Measurements from ENCODE around the gene FKBP2.

Gene FKBP2

DNA sequence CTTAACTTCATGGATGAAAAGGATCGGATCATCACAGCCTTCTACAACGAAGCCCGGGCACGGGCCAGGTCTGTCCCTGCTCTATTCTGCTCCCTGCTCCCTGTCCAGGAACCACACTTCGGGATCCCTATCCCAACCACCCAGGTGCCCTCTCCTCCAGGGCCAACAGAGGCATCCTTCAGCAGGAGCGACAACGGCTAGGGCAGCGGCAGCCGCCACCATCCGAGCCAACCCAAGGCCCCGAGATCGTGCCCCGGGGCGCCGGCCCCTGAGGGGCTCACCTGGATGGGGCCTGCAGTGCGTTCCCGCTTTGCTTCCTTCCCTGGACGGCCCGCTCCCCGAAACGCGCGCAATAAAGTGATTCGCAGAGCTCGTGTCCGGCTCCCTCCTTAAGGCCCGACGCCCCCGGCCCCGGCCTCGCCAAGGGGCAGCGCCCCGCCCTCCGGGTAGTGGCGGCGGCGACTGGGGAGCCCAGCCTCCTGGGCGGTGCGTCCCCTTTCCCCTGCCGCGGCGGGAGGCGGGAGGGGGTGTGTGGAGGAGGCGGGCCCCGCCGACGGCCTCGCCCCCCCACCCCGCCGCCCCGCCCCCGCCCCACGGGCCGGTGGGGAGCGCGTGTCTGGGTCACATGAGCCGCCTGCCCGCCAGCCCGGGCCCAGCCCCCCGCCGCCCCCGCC lies 6.8 kb upstream of the FKBP2 start, which contains the start of gene VEGFB:
Gene VEGFB (plus strand): TSS at position 672 of the 674 bp plus-strand sequence. CDS start 250 bp downstream, outside the sequence.
- Mint-ChIP-seq H3K27ac (peak within 1 kb of the TSS; percentile 62), H3K9me3 (no peaks in the 10 kb centered on the region), H3K36me3 (peaks cover 26% of the 10 kb centered on the region), H3K4me1 (peaks cover 63% of the 10 kb centered on the region), H3K4me3 (peak within 1 kb of the TSS; percentile 84), H3K27me3 (no peaks in the 10 kb centered on the region)
- DNase-seq: peak; percentile 82
- CTCF ChIA-PET: no interaction called here

DNA sequence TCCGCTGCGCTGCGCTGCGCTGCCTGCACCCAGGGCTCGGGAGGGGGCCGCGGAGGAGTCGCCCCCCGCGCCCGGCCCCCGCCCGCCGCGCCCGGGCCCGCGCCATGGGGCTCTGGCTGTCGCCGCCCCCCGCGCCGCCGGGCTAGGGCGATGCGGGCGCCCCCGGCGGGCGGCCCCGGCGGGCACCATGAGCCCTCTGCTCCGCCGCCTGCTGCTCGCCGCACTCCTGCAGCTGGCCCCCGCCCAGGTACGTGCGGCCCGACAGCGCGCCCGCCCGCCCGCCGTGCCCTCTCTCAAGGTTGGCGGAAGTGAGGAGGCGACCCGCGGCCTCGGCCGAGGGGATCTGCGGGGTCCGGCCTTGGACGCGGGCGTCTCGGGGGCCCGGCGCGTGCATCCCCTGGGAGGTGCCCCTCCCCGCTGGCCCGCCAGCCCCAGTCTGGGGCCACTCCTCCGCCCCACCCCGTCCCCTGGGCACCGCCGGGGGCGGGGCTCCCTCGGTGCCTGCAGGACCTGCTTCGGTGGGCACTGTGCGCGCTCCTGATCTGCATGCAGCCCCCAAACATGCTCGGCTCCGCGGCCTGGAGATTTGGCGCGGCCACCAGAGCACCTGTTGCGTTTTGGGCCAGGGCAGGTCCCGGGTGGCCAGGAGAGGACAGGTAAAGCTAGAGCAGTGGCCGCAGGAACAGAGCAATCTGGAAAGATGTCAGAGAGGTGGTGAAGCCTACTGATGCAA lies 6.1 kb upstream of the FKBP2 start:
- Mint-ChIP-seq H3K4me1 (peaks cover 59% of the 10 kb centered on the region), H3K36me3 (peaks cover 22% of the 10 kb centered on the region), H3K4me3 (peak overlapping the region; percentile 84), H3K27me3 (no peaks in the 10 kb centered on the region), H3K27ac (peak overlapping the region; percentile 62), H3K9me3 (no peaks in the 10 kb centered on the region)
- peak; percentile 72 for DNase-seq
- CTCF ChIA-PET: no interaction called here

DNA sequence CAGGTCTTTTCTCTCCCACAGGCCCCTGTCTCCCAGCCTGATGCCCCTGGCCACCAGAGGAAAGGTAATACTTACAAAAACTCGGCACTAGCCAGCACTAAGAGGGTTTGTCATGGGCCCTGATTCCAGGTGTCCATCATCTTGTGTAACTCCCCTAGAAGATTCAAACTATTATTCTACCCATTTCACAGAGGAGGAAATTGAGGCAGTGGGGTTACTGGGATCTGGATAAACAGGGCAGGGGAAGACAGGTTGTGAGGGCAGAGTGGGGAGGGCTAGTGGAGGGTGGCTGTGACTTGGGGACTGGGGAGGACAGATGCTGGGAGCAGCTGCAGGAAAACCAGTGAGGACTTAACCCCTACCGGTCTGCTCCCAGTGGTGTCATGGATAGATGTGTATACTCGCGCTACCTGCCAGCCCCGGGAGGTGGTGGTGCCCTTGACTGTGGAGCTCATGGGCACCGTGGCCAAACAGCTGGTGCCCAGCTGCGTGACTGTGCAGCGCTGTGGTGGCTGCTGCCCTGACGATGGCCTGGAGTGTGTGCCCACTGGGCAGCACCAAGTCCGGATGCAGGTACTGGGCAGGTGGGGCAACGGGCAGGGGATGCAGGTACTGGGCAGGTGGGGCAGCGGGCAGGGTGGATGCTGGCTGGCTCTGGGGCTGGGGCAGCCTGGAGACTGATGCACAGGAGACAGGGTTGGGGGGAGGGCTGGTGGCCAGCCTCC lies 5.3 kb upstream of the FKBP2 start:
- Mint-ChIP-seq H3K27me3 (no peaks in the 10 kb centered on the region), H3K36me3 (peaks cover 25% of the 10 kb centered on the region), H3K27ac (peak overlapping the region; percentile 62), H3K4me1 (peaks cover 63% of the 10 kb centered on the region), H3K9me3 (no peaks in the 10 kb centered on the region), H3K4me3 (peak overlapping the region; percentile 84)
- CTCF ChIA-PET: interaction anchor here (0.8 kb wide), 1 partner anchor 9 kb away, joined by 3 read pairs; the partner anchor contains the start of gene NUDT22
- DNase-seq: no peak

DNA sequence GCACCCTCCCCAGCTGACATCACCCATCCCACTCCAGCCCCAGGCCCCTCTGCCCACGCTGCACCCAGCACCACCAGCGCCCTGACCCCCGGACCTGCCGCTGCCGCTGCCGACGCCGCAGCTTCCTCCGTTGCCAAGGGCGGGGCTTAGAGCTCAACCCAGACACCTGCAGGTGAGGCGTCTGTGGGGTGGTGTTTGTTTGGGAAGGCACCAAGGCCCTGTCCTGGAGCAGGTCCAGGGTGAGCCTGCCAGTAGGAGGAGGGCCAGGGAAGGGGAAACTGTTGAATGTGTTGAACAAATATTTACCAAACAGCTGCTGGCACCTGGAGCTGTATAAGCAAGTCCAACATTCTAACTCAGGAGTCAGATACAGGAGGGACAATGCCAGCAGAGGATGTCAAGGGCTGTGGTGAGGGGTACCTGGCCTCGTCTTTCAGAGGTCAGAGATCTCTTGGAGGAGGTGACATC lies 3.4 kb upstream of the FKBP2 start:
- Mint-ChIP-seq H3K27ac (peak overlapping the region; percentile 52), H3K4me1 (peaks cover 54% of the 10 kb centered on the region), H3K27me3 (no peaks in the 10 kb centered on the region), H3K9me3 (no peaks in the 10 kb centered on the region), H3K36me3 (peaks cover 24% of the 10 kb centered on the region), H3K4me3 (no peak overlapping the region)
- DNase-seq: no peak
- CTCF ChIA-PET: interaction anchor here (0.8 to 2.2 kb wide), 3 partner anchors 12 to 67 kb away, joined by 3 to 5 read pairs (median 4); no protein-coding TSS in a partner anchor

DNA sequence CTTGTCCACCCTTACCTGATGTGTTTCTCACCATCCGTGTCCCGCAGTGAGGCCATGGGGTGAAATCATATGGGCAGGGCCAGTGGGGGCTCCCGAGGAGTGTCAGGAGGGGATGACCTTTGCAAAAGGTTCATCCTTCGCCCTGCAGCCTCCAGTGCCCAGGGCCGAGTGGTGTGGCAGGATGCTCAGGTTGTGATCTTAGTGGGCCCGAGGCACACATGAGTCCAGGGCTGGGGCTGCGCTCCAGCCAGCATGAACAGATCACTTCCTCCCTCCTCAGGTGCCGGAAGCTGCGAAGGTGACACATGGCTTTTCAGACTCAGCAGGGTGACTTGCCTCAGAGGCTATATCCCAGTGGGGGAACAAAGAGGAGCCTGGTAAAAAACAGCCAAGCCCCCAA lies 2.8 kb upstream of the FKBP2 start:
- CTCF ChIA-PET: interaction anchor here (1.4 to 2.2 kb wide), 2 partner anchors 12 to 34 kb away, joined by 4 to 5 read pairs; no protein-coding TSS in a partner anchor
- H3K36me3 Mint-ChIP-seq: peaks cover 24% of the 10 kb centered on the region

DNA sequence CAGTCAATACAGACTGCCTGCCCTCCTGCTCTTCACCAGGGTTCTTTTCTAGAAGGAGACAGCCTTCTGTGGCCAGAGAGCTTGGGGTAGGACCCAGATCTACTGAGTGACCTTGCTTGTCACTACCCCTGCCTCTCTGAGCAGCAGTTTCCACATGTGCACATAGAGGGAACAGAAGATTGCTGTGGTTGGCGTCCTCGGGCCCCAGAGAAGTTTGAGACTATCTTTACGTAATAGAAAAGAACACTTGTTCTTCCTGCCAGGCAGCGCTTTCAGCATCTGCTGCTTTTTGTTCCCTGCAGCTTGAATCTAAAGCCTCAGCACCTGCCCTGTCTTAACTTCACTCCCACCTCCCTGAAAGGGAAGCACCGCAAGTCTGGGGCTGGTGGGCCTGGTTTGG lies 1.9 kb upstream of the FKBP2 start:
- H3K9me3 Mint-ChIP-seq: no peaks in the 10 kb centered on the region
- DNase-seq: no peak
- no peak overlapping the region for H3K4me3 Mint-ChIP-seq
- H3K36me3 Mint-ChIP-seq: peaks cover 30% of the 10 kb centered on the region
- peaks cover 58% of the 10 kb centered on the region for H3K4me1 Mint-ChIP-seq
- CTCF ChIA-PET: interaction anchor here (1.4 to 2.2 kb wide), 2 partner anchors 11 to 35 kb away, joined by 4 to 5 read pairs; no protein-coding TSS in a partner anchor
- H3K27ac Mint-ChIP-seq: peak overlapping the region; percentile 73
- H3K27me3 Mint-ChIP-seq: no peaks in the 10 kb centered on the region

More for the DNA sequence above, 2.8 kb upstream of the FKBP2 start:
- H3K27me3 Mint-ChIP-seq: no peaks in the 10 kb centered on the region
- peak overlapping the region; percentile 21 for H3K4me3 Mint-ChIP-seq
- no peaks in the 10 kb centered on the region for H3K9me3 Mint-ChIP-seq
- peaks cover 54% of the 10 kb centered on the region for H3K4me1 Mint-ChIP-seq
- H3K27ac Mint-ChIP-seq: no peak overlapping the region
- no peak for DNase-seq

DNA sequence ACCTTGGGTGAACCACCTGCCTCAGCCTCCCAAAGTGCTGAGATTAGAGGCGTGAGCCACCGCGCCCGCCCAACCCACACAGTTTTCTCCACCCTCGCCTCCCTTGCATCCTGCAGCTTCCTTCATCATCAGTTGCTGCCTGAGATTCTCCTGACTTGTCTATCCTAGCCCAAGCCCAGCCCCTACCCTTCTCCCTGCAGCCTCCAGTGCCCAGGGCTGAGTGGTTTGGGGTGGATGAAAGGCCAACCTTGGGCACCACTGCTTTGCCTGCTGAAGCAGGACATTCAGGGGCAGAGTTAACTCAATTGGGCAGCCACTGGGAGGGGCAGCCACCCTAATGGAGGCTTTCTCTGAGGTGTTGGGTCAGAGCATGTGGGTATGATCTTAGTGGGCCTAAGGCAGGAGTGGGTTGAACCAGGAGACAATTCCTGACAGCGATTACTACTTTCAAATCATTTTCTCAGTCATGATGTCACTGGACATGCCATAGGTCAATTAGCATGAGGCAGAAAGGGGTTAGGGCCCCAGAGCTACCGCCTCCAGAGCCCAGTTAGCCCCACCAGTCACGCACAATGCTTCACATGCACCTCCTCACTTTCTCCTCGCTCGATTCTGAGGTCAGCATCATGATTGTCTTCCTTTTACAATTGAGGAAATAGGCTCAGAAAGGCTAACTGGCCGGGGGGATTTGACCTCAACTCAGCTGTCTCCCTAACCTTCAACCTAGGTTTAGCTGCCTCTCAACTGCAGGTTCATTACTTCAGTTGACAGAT lies 1.0 kb upstream of the FKBP2 start:
- Mint-ChIP-seq H3K27me3 (no peaks in the 10 kb centered on the region), H3K4me3 (peak overlapping the region; percentile 90), H3K9me3 (no peaks in the 10 kb centered on the region), H3K27ac (peak overlapping the region; percentile 93), H3K36me3 (peaks cover 32% of the 10 kb centered on the region), H3K4me1 (peaks cover 64% of the 10 kb centered on the region)
- DNase-seq: no peak
- CTCF ChIA-PET: no interaction called here

DNA sequence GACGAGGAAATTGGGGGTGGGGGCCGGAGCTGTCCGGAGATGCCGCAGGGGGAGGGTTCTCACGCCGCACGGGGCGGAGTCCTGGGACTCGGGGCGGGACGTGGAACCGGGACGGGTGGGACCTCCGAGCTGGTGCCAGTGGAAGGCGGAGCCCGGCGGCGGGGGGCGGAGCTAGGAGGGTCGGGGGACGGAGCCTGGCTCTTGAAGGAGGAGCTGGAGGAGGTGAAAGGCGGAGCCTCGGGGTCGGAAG lies 271 bp downstream of the FKBP2 start:
- peak overlapping the region; percentile 93 for H3K27ac Mint-ChIP-seq
- peak; percentile 100 for DNase-seq
- H3K9me3 Mint-ChIP-seq: no peaks in the 10 kb centered on the region
- CTCF ChIA-PET: interaction anchor here (0.8 to 1.2 kb wide), 5 partner anchors 9 to 64 kb away, joined by 3 to 7 read pairs (median 4); partner anchors contain the start of genes ESRRA, NUDT22, PLCB3 and TRPT1
- peak overlapping the region; percentile 90 for H3K4me3 Mint-ChIP-seq
- peaks cover 32% of the 10 kb centered on the region for H3K36me3 Mint-ChIP-seq
- peaks cover 65% of the 10 kb centered on the region for H3K4me1 Mint-ChIP-seq
- no peaks in the 10 kb centered on the region for H3K27me3 Mint-ChIP-seq

DNA sequence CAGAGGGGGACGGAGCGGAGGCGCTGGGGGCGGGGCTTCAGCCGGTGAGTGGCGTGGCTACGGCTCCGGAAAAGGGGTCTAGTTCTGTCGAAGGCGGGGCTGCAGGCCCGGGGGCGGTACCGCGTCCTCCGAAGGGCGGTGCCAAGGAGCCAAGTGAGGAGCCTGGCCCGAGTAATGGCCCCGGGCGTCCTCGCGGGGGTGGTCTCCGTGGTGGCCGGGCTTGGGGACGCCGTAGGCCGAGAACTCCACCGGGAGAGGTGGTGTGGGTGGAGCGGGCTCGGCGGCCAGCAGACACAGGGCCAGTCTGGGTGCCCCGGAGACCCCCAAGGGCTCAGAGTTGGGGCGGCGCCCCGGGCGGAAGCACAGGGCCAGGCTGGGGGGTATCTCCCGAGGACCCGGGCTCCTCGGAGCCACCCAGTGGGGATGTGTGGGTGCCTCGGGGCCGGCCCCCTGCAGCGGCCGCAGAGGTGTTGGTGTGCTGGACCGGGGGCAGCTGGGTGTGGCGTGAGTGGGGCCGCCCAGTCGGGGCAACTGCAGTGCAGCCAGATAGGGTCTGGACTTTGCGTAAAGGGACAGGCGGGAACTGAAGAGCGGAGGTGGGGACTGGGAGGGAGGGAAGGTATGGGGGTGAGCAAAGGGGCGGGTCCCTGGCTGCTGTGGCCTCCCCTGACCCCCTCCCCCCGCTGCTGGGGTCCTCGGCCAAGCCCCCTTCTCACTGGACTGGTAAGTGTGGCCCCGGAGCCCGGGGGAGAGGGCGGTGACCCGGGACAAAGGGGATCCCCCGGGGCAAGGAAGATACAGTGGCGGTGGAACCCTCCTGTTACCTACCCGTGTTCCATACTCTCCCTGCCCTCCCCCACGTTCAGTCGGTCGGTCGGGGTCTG lies 838 bp downstream of the FKBP2 start:
- CTCF ChIA-PET: interaction anchor here (0.6 to 2.3 kb wide), 7 partner anchors 8 to 1591 kb away, joined by 3 to 17 read pairs (median 4); partner anchors contain the start of genes ESRRA, FERMT3, NUDT22 and PLCB3
- Mint-ChIP-seq H3K27ac (peak overlapping the region; percentile 93), H3K9me3 (no peaks in the 10 kb centered on the region), H3K4me3 (peak overlapping the region; percentile 90), H3K36me3 (peaks cover 32% of the 10 kb centered on the region), H3K4me1 (peaks cover 63% of the 10 kb centered on the region), H3K27me3 (no peaks in the 10 kb centered on the region)
- DNase-seq: no peak

DNA sequence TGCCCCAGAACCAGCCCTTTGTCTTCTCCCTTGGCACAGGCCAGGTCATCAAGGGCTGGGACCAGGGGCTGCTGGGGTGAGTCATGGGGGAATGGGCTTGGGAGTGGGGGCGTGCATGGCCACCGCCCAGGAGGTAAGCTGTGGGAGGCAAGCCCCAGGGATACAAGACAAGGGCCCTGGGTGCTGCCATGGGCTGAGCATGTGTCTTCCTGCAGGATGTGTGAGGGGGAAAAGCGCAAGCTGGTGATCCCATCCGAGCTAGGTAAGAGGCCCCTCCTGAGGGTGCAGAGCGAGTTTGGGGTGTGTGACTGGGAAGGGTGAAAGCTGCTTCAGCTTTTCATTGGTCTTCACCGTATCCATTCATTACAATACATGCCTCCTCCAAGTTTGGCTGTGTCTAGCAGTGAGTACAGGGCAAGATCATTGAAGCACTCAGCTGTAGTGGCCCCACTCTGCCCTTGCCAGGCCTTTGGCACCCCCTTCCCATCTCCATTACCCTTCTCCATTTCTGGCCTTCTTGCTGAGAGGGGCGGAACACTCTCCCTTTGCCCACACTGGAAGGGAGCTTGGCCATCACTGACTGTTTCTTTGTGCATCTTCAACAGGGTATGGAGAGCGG lies 2.5 kb downstream of the FKBP2 start:
- peaks cover 21% of the 10 kb centered on the region for H3K36me3 Mint-ChIP-seq

DNA sequence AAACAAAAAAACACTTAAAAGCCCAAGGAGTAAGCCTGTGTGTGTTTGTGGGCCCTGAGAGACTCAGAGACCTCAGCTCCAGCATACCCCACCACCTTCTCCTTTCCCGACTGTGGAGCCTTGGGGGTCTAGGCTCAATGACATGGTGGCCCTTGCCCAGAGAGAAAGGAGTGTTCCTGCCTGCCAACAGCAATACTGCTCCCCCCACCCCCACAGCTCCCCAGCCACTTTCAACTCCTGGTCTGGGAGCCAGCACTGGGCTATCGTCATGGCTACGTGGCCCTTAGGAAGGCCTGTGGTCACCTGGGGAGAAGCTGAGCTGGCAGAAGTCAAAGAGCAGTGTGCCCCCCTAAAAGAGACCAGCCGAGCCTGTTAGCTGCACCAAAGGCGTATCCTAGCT lies 3.2 kb downstream of the FKBP2 start:
- Mint-ChIP-seq H3K36me3 (peaks cover 13% of the 10 kb centered on the region), H3K27ac (peak overlapping the region; percentile 55), H3K9me3 (no peaks in the 10 kb centered on the region), H3K27me3 (no peaks in the 10 kb centered on the region), H3K4me1 (peaks cover 56% of the 10 kb centered on the region), H3K4me3 (peak overlapping the region; percentile 42)
- DNase-seq: no peak
- CTCF ChIA-PET: interaction anchor here (2.3 to 3.7 kb wide), 3 partner anchors 38 to 60 kb away, joined by 16 to 25 read pairs (median 17); partner anchors contain the start of genes ESRRA and FERMT3

More for the DNA sequence above, 2.5 kb downstream of the FKBP2 start:
- Mint-ChIP-seq H3K27ac (peak overlapping the region; percentile 55), H3K9me3 (no peaks in the 10 kb centered on the region), H3K4me3 (peak overlapping the region; percentile 42), H3K4me1 (peaks cover 64% of the 10 kb centered on the region), H3K27me3 (no peaks in the 10 kb centered on the region)
- CTCF ChIA-PET: interaction anchor here (0.7 to 3.2 kb wide), 3 partner anchors 38 to 61 kb away, joined by 3 to 17 read pairs (median 16); partner anchors contain the start of genes ESRRA, FERMT3 and GPR137
- DNase-seq: no peak

DNA sequence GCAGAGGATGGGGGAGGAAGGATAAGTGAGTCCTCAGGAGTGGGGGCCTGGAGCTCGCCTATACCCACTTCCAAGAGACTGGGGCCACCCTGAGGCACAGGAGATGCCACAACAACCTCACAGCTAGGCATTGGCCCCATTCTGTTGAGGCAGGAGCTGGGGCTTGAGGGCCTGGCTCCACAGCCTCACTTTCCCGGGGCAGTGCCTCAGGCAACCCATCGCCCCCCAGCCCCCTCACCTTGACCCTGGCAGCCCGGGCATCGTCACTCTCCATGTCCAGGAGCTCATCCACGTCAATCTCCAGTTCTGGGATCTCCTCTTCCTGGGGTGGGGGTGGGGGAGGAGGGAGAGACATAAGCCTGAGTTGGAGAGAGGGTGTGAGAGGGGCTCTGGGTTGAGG lies 4.1 kb downstream of the FKBP2 start:
- peaks cover 13% of the 10 kb centered on the region for H3K36me3 Mint-ChIP-seq
- no peak for DNase-seq
- peak overlapping the region; percentile 92 for H3K4me3 Mint-ChIP-seq
- peaks cover 1% of the 10 kb centered on the region for H3K27me3 Mint-ChIP-seq
- peaks cover 52% of the 10 kb centered on the region for H3K4me1 Mint-ChIP-seq
- H3K27ac Mint-ChIP-seq: peak overlapping the region; percentile 87
- H3K9me3 Mint-ChIP-seq: no peaks in the 10 kb centered on the region
- CTCF ChIA-PET: interaction anchor here (1.5 to 3.7 kb wide), 5 partner anchors 11 to 59 kb away, joined by 4 to 25 read pairs (median 11); partner anchors contain the start of genes ESRRA and FERMT3
